GM12878 (cell line): ENCODE data around the gene CACNA1H.

Experiments used
- CHD1 ChIP-seq: IDR thresholded peaks from 2 replicates; pipeline ENCODE4 v1.6.1; 2012; ENCODE audit warnings: low read depth, low read length, improper control_type of control experiment
- CREM ChIP-seq: IDR thresholded peaks from 2 replicates; pipeline ENCODE4 v1.6.1; 2014; ENCODE audit warnings: antibody characterized with exemption, low read depth
- RCOR1 ChIP-seq: conservative IDR thresholded peaks from 2 replicates; pipeline ENCODE4 v1.6.1; 2012; ENCODE audit warnings: low read depth, low read length, improper control_type of control experiment

DNA sequence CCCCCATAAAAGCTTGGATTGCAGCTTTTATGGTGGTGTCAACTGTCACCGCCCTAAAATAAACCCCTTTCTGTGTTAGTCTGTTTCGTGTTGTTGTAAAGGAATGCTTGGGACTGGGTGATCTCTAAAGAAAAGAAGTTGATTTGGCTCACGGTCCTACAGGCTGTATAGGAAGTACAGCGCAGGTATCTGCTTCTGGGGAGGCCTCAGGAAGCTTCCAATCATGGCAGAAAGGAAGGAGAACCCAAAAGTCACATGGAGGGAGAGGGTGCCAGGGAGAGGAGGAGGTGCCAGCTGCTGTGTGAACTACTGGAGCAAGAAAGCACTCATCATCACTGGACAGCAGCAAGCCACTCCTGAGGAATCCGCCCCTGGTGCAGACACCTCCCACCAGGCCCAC is 5.9 kb upstream of the CACNA1H start:
- no peak for TF ChIP-seq CREM
- TF ChIP-seq CHD1, result no peak
- no peak for TF ChIP-seq RCOR1
